Measurements from ENCODE around the gene COPG1.

- TF ChIP-seq CTCF (IDR thresholded peaks at IDR 0.05; ENCODE audit: low read depth, low read length) (no peak), MAX (IDR thresholded peaks at IDR 0.05; ENCODE audit: low read depth, low read length) (no peak), POLR2A (IDR thresholded peaks at IDR 0.05; ENCODE audit: extremely low read depth, insufficient read length) (no peak), MYC (IDR thresholded peaks at IDR 0.05; ENCODE audit: low read depth, low read length) (no peak)
Observed at GRCh38 chr3:129310111-129311011, 61.0 kb downstream of the COPG1 start.

Data from NB4 (cell line).